ENCODE data around the gene ATN1.

DNA sequence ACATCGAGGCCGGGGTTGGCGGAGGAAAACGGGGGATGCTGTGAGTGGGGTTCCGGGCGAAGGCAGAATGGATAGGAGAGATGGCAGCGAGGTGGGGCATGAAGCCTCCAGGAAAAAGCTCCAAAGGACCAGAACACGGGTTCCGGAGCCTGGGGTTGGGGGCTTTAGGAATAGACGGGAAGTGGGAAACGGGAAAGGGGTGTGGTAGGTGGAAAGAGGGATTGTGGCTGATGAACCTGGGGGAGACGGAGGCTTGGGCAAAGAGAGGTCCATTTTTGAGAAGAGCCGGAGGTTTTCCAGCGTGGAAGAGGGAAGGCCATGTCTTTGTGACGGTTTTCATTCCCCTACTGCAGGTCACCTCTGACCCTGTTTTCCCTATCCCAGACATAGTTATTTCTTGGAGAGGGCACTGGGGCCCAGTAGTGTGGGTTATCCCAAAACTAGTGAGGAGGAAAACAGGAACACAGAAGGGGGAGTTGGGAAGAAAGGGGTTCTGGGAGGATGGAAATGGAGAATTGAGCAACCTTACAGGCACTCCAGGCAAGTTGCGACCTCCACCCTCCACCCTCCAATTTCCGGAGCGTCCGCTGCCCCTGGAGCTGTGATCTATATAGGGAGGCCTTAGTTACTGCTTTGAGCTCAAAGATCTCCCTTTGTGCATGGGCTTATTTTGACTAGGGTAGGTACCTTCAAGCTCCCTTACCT, 1.1 kb downstream of the ATN1 start:
- TF ChIP-seq, protein P1, sequence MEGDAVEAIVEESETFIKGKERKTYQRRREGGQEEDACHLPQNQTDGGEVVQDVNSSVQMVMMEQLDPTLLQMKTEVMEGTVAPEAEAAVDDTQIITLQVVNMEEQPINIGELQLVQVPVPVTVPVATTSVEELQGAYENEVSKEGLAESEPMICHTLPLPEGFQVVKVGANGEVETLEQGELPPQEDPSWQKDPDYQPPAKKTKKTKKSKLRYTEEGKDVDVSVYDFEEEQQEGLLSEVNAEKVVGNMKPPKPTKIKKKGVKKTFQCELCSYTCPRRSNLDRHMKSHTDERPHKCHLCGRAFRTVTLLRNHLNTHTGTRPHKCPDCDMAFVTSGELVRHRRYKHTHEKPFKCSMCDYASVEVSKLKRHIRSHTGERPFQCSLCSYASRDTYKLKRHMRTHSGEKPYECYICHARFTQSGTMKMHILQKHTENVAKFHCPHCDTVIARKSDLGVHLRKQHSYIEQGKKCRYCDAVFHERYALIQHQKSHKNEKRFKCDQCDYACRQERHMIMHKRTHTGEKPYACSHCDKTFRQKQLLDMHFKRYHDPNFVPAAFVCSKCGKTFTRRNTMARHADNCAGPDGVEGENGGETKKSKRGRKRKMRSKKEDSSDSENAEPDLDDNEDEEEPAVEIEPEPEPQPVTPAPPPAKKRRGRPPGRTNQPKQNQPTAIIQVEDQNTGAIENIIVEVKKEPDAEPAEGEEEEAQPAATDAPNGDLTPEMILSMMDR (IDR thresholded peaks at IDR 0.05) = no peak
- no peak for TF ChIP-seq POLR2A (IDR thresholded peaks at IDR 0.05)

Measured in prostate gland (tissue), 2 donors.